DOHH2 (cell line): ENCODE measurements around the gene CRELD2.

Source experiments
- CTCF ChIP-seq: fragments of 200-600 bp; sonication (generic); IDR thresholded peaks from one replicate; pipeline ENCODE4 v1.5.1; 2014; ENCODE audit warnings: antibody characterized with exemption, mild to moderate bottlenecking, low read depth, low read length; ENCODE audit not compliant: poor library complexity, severe bottlenecking
- EZH2phosphoT487 ChIP-seq: fragments of 200-600 bp; sonication (generic); IDR thresholded peaks from 2 replicates; pipeline ENCODE4 v1.6.1; 2017; ENCODE audit warnings: borderline replicate concordance, mild to moderate bottlenecking, antibody characterized with exemption, low read length, moderate library complexity, mixed read lengths

- TF ChIP-seq CTCF = no peak
- no peak for TF ChIP-seq EZH2phosphoT487
These were observed 10.2 kb downstream of the CRELD2 start for GRCh38 chr22:49928555-49929210.
